ENCODE data around the gene CYFIP1. TPM values are rescaled to one million over a fixed set of nuclear protein-coding genes. Genes with fewer than 3 reads are reported as not detected.

The CYFIP1 gene
- total RNA-seq, 1 experiment from 2014 or later, result 79.2 TPM

DNA sequence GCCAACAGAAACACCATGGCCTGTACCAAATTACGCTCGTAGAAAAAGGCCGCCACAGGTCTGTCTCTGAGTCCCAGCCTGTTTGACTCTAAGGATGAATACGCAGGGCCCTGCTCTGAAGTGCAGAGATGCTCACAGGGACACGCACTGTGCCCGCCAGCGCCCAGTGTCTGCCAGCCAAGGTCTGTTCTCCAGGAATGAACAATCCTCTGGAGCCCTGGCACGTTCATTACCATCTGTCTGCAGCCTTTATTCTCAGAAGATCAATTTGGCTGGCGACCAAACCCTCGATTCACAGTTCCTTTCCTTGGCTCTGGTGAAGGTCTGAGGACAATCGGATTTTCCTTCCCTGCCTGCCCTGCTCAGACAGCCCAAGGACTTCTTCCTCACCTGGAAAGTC is 75.4 kb downstream of the CYFIP1 start:
- Mint-ChIP-seq H3K27ac (no peak overlapping the region), H3K27me3 (ENCODE audit: low read depth) (no peaks in the 10 kb centered on the region), H3K4me3 (no peak overlapping the region), H3K4me1 (no peaks in the 10 kb centered on the region), H3K36me3 (peaks cover 43% of the 10 kb centered on the region), H3K9me3 (peaks cover 4% of the 10 kb centered on the region)
- ATAC-seq, result no peak
- ChIA-PET POLR2A (no interaction called here), CTCF (no interaction called here)
- DNase-seq (ENCODE audit: low spot score), result no peak
- TF ChIP-seq GABPB1 (CRISPR knock-in tag; IDR thresholded peaks at IDR 0.05) (no peak), CBFB (CRISPR knock-in tag; IDR thresholded peaks at IDR 0.05; ENCODE audit: low read depth) (no peak), PRRX2 (CRISPR knock-in tag; IDR thresholded peaks at IDR 0.05) (no peak), ZNF423 (CRISPR knock-in tag; IDR thresholded peaks at IDR 0.05) (no peak), ZNF396 (CRISPR knock-in tag; IDR thresholded peaks at IDR 0.05; ENCODE audit: borderline replicate concordance) (no peak), ETV6 (CRISPR knock-in tag; IDR thresholded peaks at IDR 0.05) (no peak), ZNF671 (CRISPR knock-in tag; IDR thresholded peaks at IDR 0.05) (no peak), IRF2 (CRISPR knock-in tag; IDR thresholded peaks at IDR 0.05; ENCODE audit: borderline replicate concordance, low read depth) (no peak), CREM (CRISPR knock-in tag; IDR thresholded peaks at IDR 0.05) (no peak), JUN (CRISPR knock-in tag; IDR thresholded peaks at IDR 0.05) (no peak), FOXJ3 (CRISPR knock-in tag; IDR thresholded peaks at IDR 0.05; ENCODE audit: borderline replicate concordance) (no peak), HMGA2 (CRISPR knock-in tag; IDR thresholded peaks at IDR 0.05) (no peak)
- TF ChIP-seq, protein P1, sequence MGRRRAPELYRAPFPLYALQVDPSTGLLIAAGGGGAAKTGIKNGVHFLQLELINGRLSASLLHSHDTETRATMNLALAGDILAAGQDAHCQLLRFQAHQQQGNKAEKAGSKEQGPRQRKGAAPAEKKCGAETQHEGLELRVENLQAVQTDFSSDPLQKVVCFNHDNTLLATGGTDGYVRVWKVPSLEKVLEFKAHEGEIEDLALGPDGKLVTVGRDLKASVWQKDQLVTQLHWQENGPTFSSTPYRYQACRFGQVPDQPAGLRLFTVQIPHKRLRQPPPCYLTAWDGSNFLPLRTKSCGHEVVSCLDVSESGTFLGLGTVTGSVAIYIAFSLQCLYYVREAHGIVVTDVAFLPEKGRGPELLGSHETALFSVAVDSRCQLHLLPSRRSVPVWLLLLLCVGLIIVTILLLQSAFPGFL (CRISPR knock-in tag; IDR thresholded peaks at IDR 0.05; ENCODE audit: borderline replicate concordance), result no peak
- TF ChIP-seq, protein P2, sequence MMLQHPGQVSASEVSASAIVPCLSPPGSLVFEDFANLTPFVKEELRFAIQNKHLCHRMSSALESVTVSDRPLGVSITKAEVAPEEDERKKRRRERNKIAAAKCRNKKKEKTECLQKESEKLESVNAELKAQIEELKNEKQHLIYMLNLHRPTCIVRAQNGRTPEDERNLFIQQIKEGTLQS (CRISPR knock-in tag; conservative IDR thresholded peaks at IDR 0.05), result no peak
- TF ChIP-seq, protein P3, sequence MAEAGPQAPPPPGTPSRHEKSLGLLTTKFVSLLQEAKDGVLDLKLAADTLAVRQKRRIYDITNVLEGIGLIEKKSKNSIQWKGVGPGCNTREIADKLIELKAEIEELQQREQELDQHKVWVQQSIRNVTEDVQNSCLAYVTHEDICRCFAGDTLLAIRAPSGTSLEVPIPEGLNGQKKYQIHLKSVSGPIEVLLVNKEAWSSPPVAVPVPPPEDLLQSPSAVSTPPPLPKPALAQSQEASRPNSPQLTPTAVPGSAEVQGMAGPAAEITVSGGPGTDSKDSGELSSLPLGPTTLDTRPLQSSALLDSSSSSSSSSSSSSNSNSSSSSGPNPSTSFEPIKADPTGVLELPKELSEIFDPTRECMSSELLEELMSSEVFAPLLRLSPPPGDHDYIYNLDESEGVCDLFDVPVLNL (CRISPR knock-in tag; IDR thresholded peaks at IDR 0.05; ENCODE audit: borderline replicate concordance, low read depth), result no peak
- TF ChIP-seq, protein P4, sequence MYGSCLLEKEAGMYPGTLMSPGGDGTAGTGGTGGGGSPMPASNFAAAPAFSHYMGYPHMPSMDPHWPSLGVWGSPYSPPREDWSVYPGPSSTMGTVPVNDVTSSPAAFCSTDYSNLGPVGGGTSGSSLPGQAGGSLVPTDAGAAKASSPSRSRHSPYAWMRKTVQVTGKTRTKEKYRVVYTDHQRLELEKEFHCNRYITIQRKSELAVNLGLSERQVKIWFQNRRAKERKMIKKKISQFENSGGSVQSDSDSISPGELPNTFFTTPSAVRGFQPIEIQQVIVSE (CRISPR knock-in tag; IDR thresholded peaks at IDR 0.05; ENCODE audit: borderline replicate concordance), result no peak
- TF ChIP-seq, protein P5, sequence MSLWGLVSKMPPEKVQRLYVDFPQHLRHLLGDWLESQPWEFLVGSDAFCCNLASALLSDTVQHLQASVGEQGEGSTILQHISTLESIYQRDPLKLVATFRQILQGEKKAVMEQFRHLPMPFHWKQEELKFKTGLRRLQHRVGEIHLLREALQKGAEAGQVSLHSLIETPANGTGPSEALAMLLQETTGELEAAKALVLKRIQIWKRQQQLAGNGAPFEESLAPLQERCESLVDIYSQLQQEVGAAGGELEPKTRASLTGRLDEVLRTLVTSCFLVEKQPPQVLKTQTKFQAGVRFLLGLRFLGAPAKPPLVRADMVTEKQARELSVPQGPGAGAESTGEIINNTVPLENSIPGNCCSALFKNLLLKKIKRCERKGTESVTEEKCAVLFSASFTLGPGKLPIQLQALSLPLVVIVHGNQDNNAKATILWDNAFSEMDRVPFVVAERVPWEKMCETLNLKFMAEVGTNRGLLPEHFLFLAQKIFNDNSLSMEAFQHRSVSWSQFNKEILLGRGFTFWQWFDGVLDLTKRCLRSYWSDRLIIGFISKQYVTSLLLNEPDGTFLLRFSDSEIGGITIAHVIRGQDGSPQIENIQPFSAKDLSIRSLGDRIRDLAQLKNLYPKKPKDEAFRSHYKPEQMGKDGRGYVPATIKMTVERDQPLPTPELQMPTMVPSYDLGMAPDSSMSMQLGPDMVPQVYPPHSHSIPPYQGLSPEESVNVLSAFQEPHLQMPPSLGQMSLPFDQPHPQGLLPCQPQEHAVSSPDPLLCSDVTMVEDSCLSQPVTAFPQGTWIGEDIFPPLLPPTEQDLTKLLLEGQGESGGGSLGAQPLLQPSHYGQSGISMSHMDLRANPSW (CRISPR knock-in tag; conservative IDR thresholded peaks at IDR 0.05; ENCODE audit: low read depth), result no peak
- TF ChIP-seq, protein P6, sequence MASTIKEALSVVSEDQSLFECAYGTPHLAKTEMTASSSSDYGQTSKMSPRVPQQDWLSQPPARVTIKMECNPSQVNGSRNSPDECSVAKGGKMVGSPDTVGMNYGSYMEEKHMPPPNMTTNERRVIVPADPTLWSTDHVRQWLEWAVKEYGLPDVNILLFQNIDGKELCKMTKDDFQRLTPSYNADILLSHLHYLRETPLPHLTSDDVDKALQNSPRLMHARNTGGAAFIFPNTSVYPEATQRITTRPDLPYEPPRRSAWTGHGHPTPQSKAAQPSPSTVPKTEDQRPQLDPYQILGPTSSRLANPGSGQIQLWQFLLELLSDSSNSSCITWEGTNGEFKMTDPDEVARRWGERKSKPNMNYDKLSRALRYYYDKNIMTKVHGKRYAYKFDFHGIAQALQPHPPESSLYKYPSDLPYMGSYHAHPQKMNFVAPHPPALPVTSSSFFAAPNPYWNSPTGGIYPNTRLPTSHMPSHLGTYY (CRISPR knock-in tag; IDR thresholded peaks at IDR 0.05), result no peak
- TF ChIP-seq, protein P7, sequence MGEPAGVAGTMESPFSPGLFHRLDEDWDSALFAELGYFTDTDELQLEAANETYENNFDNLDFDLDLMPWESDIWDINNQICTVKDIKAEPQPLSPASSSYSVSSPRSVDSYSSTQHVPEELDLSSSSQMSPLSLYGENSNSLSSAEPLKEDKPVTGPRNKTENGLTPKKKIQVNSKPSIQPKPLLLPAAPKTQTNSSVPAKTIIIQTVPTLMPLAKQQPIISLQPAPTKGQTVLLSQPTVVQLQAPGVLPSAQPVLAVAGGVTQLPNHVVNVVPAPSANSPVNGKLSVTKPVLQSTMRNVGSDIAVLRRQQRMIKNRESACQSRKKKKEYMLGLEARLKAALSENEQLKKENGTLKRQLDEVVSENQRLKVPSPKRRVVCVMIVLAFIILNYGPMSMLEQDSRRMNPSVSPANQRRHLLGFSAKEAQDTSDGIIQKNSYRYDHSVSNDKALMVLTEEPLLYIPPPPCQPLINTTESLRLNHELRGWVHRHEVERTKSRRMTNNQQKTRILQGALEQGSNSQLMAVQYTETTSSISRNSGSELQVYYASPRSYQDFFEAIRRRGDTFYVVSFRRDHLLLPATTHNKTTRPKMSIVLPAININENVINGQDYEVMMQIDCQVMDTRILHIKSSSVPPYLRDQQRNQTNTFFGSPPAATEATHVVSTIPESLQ (CRISPR knock-in tag; IDR thresholded peaks at IDR 0.05), result no peak
- TF ChIP-seq, protein P8, sequence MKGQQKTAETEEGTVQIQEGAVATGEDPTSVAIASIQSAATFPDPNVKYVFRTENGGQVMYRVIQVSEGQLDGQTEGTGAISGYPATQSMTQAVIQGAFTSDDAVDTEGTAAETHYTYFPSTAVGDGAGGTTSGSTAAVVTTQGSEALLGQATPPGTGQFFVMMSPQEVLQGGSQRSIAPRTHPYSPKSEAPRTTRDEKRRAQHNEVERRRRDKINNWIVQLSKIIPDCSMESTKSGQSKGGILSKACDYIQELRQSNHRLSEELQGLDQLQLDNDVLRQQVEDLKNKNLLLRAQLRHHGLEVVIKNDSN (CRISPR knock-in tag; IDR thresholded peaks at IDR 0.05), result no peak

Data from WTC11 (cell line).